ENCODE data around the gene ATF4.

The ATF4 gene

DNA sequence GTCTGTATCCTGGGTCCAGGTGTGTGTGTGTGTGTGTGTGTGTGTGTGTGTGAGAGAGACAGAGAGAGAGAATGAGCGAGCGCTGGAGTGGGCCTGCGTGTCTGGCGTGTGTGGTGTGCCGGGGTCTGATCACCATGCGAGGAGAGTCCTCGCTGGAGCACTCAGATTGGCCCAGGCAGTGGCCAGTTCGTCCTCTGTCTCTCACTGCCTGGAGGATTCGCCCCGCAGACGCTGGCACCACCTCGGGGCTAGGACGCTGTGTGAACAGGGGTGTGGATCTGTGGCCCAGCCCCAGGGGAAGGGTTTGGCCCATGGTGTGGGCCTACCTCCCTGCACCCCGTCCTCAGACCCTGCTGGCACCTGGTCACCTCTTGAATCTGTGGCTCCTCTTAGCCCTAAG, 38.6 kb downstream of the ATF4 start:
- no peak for DNase-seq (ENCODE audit: low read depth in 2 of 2)

DNA sequence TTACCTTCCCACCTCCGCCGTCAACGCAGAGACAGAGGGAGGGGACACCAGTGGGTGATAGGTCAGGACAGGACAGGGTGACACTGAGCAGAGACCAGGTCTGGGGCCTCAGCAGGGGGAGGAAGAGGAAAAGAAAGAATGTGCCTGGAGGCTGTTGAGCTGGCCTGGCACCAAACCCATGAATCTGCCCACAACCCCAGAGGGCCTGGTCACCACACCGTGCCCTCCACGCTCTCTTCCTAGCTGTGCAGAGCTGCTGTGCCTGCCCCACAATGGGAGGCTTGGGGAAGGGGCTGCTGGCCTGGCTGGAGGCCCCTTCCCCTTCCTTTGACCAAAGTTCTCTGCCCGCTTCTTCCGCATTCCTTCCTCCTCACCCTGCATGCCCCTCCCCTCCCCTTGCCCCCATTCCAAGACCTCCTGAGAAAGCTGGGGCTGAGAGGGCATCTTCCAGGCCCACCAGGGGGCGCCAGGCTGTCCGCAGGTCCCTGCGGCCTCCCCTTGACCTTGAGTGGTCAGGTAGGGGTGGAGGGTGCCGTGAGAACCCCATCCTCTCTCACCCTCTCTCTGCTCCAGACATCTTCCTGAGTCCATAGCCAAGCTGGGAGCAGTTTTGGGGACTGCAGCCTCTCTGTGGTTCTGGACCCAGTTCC, 39.2 kb downstream of the ATF4 start:
- no peak for DNase-seq (ENCODE audit: low read depth in 2 of 2)

DNA sequence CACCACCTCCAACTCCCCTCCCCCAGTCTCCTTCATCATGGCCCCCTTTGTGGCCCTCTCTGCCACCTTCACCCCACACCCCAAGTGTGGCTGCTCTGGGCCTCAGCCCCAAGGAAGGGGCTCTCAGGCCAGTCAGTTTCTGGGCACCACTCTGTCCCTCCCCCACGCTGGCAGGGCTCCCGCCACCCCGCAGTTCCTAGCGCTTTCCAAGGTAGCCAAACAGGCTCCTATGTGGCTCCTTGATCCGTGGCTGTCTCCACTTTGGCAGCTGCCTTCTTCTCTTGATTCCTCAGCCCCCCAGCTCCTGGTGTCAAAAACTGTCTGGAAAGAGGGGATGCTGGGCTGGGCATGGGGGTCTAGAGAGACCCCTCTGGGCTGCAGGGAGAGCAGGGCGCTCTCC, 39.8 kb downstream of the ATF4 start:
- DNase-seq (ENCODE audit: low read depth in 2 of 2): no peak

DNA sequence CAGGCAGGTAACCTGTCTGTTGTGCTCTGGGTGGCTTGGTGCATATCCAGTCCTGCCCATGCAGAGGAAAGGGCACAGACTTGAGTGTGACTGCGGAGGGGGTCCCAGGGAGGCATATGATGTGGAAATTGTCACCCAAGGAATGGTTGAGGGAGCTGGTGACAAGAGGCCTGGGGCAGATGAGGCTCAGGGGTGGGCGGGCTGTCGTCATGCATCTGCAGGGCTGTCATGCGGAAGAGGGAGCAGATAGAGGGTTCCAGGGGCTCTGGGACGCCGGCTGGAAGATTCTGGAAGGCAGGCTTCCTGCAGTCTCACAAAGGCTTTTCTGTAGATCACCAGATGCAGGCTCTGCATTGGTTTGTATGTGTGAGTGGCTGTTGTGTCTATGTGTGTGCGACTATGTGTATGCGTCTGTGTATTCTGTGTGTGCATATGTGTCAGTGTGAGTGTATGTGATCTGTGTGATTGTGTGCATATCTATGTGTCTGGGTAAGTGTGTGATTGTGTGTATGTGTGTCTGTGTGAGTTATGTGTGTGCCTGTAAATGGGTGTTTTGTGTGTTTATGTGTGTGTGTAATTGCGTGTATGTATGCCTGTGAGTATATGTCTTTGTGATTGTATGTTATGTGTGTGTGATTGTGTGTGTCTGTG, 42.6 kb downstream of the ATF4 start:
- DNase-seq (ENCODE audit: low read depth in 2 of 2): no peak

DNA sequence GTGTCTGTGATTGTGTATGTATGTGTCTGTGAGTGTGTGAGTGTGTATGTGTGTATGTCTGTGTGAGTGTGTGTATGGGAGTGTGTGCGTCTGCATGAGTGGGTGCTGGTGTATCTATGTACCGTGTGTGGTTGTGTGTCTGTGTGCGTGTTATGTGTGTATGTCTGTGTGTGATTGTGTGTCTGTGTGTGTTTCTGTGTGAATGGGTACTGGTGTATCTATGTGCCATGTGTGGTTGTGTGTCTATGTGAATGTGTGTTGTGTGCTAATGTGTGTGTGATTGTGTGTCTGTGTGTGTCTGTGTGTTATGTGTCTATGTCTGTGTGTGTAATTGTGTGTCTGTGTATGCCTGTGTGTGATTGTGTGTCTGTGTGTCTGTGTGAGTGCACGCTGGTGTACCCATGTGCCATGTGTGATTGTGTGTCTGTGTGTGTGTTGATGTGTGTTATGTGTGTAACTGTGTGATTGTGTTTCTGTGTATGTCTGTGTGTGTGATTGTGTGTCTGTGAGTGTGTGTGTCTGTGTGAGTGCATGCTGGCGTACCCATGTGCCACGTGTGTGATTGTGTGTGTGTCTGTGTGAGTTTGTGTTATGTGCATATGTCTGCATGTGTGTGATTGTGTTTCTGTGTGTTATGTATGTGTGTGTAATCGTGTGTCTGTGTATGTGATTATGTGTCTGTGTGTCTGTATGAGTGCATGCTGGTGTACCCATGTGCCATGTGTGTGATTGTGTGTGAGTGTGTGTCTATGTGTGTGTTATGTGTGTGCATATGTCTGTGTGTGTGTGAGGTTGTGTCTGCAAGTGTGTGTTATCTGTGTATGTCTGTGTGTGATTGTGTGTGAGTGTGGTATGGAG, 43.4 kb downstream of the ATF4 start:
- DNase-seq (ENCODE audit: low read depth in 2 of 2): no peak

DNA sequence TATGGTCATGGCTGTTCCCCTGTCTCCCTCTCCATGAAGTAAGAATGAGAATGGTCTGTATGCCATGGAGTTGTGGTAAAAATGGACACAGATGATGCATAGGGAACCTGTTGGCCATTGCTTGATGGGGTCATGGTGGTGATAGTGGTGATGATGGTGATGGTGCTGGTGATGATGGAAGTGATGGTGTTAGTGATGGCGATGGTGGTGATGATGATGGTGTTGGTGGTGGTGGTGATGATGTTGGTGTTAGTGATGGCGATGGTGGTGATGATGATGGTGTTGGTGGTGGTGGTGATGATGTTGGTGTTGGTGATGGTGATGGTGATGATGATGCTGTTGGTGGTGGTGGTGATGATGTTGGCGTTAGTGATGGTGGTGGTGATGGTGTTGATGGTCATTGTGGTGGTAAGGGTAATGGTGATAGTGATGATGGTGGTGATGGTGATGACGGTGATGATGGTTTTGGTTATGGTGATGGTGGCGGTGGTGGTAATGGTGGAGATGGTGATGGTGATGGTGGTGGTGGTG, 45.1 kb downstream of the ATF4 start:
- DNase-seq (ENCODE audit: low read depth in 2 of 2): no peak

DNA sequence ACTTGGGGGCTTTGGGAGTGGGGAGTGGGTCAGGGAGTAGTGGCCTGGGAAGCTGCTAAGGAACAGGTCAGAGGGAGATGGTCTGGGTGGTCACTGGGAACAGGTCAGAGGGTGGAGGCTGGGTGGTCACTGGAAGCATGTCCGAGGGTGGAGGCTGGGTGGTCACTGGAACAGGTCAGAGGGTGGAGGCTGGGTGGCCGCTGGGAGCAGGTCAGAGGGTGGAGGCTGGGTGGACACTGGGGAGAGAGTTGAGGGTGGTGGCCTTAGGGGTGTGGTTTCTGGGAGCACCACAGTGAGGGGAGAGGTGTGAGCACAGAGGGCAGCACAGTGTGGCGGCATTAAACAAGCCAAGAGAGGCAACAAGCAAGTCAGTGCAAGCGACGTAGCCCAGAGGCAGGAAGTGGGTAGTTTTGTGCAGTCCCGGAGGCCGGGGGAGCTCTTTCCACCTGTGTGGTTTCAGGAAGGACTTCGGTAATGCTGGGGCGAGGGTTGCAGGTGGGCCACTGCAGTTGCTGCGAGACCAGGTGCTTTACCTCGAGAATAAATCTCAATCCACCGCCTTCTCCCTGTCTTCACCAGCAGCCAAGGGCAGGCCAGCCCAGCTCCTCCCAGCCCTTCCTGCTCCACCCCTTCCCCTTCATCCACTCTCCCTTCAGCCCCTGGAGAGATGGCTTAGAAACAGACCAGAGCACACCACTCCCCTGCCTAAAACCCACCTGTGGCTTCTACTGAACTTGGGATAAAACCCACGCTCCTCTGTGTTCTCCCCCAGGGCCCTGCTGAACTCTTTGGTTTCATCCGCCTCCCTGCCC, 47.0 kb downstream of the ATF4 start:
- DNase-seq (ENCODE audit: low read depth in 2 of 2): no peak

DNA sequence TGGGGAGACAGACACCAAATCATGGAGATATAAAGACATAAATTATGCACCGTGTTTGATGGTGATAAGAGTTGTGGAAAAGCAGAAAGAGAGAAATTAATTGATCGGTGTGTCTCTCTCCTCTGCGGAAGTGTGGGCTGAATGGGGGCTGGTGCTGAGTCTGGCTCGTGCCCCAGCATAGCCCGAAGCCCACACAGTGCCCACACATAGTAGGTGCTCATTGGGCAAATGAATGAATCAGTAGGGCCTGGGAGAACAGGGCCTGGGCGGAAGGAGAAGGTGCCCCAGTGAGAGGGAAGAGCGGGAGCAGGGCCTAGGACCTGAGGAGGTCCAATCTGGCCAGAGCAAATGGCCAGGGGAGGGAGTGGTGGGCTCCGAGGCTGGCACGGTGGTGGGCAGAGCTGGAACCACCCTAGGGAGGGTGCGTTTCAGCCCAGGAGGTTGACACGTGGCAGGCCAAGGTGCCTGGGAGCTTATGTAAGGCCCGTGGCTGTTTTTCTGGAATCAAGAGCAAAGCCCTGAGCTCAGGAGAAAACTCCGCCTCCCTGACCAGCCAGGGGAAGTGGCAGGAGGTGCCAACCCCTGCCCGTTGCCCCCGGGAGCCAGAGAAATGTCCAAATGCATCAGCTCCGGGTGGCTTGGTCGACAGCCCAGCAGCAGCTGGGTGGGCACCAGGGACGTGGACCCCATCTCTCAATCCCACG, 48.1 kb downstream of the ATF4 start:
- DNase-seq (ENCODE audit: low read depth in 2 of 2): no peak

DNA sequence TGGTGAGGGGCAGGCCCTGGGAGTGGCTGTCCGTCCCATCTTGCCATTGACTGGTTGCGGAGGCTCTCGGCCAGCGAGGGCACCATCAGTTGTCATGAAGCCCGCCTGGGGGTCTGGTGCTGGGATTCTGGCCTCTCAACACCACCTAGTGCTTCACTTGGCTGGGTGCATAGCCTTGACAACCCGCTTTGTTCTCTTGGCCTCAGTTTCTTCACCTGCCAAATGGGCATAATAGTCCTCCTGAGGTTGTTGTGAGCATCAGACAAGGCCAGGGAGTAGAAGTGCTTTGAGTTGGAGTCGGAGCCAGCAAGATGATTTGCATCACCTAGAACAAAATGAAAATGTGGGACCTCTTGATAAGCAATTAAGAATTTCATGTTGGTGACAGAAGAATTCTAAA, 48.7 kb downstream of the ATF4 start:
- no peak for DNase-seq (ENCODE audit: low read depth in 2 of 2)

DNA sequence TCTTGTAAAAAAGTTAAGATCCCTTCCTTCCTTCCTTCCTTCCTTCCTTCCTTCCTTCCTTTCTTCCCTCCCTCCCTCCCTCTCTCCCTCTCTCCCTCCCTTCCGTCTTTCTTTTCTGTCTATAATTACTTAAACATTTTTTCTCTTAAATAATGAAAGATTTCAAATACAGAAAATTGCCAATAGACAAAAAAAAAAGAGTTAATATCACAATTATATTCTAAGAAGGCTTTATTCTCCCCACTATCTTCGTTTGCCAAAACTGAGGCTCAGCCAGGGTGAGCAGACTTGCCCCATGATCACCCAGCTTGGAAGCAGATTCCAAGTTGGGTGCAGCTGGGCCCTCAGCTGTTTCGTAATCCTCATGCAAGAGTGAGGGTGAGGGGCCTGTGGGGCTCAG, 49.9 kb downstream of the ATF4 start:
- DNase-seq (ENCODE audit: low read depth in 2 of 2): no peak

DNA sequence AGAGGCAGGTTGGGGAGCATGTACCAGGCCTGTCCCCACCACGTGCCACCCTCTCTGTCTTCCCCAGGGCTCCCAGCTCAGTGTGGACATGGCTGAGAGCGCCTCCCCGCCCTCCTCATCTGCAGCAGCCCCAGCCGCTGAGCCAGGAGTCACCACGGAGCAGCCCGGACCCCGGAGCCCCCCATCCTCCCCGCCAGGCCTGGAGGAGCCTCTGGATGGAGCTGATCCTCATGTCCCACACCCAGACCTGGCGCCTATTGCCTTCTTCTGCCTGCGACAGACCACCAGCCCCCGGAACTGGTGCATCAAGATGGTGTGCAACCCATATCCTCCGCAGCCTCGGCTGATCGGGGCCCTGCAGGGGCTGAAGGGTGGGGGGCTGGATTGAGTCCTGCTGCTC, 50.3 kb downstream of the ATF4 start, which contains the start of gene CACNA1I:
CACNA1I (plus strand) TSS at position 89 of the 400 bp plus-strand sequence; CDS start at position 89, 0 bp downstream.
- DNase-seq (ENCODE audit: low read depth in 2 of 2): no peak

DNA sequence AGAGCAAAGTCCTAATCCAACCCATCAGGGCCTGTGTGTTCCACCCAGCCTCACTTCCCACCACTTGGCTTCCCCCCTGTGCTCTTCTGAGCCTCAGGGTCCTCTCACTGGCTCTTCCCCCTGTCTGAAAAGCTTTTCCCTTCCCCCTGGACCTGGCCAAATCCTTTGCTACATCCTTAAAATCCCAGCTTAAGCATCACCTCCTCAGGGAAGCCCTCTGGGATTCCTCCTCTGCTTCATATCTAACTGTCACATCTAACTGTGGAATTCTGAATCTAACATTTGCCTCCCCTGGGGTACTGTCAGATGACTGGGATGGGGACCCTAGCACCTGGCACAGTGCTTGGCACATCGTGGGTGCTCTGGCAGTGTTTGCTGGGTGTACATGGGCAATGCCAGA, 51.2 kb downstream of the ATF4 start:
- no peak for DNase-seq (ENCODE audit: low read depth in 2 of 2)

All from stimulated activated CD8-positive, alpha-beta memory T cell treated with anti-CD3 and anti-CD28 coated beads, Interleukin-15, amount 100 ng/mL, for 48 hours (primary cell).